ENCODE data around the gene GIPC3.

The GIPC3 gene

GRCh38 chr19:3589439-3589838, 4.2 kb downstream of the GIPC3 start:
- DNase-seq (ENCODE audit: low read depth): no peak
- TF ChIP-seq MYC (IDR thresholded peaks at IDR 0.05; ENCODE audit: low read depth, low read length) (no peak), POLR2A (IDR thresholded peaks at IDR 0.05; ENCODE audit: extremely low read depth, insufficient read length) (no peak)
- TF ChIP-seq, protein P1, sequence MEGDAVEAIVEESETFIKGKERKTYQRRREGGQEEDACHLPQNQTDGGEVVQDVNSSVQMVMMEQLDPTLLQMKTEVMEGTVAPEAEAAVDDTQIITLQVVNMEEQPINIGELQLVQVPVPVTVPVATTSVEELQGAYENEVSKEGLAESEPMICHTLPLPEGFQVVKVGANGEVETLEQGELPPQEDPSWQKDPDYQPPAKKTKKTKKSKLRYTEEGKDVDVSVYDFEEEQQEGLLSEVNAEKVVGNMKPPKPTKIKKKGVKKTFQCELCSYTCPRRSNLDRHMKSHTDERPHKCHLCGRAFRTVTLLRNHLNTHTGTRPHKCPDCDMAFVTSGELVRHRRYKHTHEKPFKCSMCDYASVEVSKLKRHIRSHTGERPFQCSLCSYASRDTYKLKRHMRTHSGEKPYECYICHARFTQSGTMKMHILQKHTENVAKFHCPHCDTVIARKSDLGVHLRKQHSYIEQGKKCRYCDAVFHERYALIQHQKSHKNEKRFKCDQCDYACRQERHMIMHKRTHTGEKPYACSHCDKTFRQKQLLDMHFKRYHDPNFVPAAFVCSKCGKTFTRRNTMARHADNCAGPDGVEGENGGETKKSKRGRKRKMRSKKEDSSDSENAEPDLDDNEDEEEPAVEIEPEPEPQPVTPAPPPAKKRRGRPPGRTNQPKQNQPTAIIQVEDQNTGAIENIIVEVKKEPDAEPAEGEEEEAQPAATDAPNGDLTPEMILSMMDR (IDR thresholded peaks at IDR 0.05; ENCODE audit: low read depth, low read length): no peak
- TF ChIP-seq, protein P2, sequence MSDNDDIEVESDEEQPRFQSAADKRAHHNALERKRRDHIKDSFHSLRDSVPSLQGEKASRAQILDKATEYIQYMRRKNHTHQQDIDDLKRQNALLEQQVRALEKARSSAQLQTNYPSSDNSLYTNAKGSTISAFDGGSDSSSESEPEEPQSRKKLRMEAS (IDR thresholded peaks at IDR 0.05; ENCODE audit: low read depth, low read length): no peak

GRCh38 chr19:3589949-3590348, 4.7 kb downstream of the GIPC3 start:
- DNase-seq (ENCODE audit: low read depth): no peak
- TF ChIP-seq POLR2A (IDR thresholded peaks at IDR 0.05; ENCODE audit: extremely low read depth, insufficient read length) (no peak), MYC (IDR thresholded peaks at IDR 0.05; ENCODE audit: low read depth, low read length) (no peak)
- TF ChIP-seq, protein P1 (IDR thresholded peaks at IDR 0.05; ENCODE audit: low read depth, low read length): no peak
- TF ChIP-seq, protein P2 (IDR thresholded peaks at IDR 0.05; ENCODE audit: low read depth, low read length): no peak
- H3K4me3 ChIP-seq (ENCODE audit: low read depth, low read length): no peak overlapping the region

More at GRCh38 chr19:3589439-3589838, 4.2 kb downstream of the GIPC3 start:
- H3K4me3 ChIP-seq (ENCODE audit: low read depth, low read length): no peak overlapping the region

DNA sequence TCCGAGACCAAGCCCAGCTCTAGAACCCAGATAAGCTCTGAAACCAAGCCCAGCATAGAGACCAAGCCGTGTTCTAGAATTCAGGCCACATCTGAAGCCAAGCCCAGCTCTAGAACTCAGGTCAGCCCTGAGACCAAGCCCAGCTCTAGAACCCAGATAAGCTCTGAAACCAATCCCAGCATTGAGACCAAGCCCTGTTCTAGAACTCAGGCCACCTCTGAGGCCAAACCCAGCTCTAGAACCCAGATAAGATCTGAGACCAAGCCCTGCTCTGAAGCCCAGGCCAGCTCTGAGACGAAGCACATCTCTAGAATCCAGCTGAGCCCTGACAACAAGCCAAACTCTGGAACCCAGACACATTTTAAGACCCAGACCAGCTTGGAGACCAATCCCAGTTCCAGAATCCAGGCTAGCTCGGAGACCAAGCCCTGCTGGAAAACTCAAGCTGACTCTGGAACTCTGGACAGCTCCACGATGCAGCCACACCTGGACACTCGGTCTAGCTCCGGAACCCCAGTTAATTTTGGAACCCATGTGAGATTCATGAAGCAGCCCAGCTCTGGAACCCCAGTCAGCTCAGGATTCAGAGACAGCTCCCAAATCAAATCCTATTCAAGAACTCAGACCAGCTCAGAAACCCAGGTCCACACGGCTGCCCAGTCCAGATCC, 5.8 kb downstream of the GIPC3 start:
- no peak overlapping the region for H3K4me3 ChIP-seq (ENCODE audit: low read depth, low read length)
- no peak for DNase-seq (ENCODE audit: low read depth)
- TF ChIP-seq MYC (IDR thresholded peaks at IDR 0.05; ENCODE audit: low read depth, low read length): no peak
- TF ChIP-seq, protein P2 (IDR thresholded peaks at IDR 0.05; ENCODE audit: low read depth, low read length): no peak
- TF ChIP-seq, protein P1 (IDR thresholded peaks at IDR 0.05; ENCODE audit: low read depth, low read length): no peak
- no peak for TF ChIP-seq POLR2A (IDR thresholded peaks at IDR 0.05; ENCODE audit: extremely low read depth, insufficient read length)

GRCh38 chr19:3591876-3592613, 6.8 kb downstream of the GIPC3 start:
- no peak overlapping the region for H3K4me3 ChIP-seq (ENCODE audit: low read depth, low read length)
- TF ChIP-seq, protein P2 (IDR thresholded peaks at IDR 0.05; ENCODE audit: low read depth, low read length): no peak
- TF ChIP-seq MYC (IDR thresholded peaks at IDR 0.05; ENCODE audit: low read depth, low read length): no peak
- no peak for TF ChIP-seq POLR2A (IDR thresholded peaks at IDR 0.05; ENCODE audit: extremely low read depth, insufficient read length)
- TF ChIP-seq, protein P1 (IDR thresholded peaks at IDR 0.05; ENCODE audit: low read depth, low read length): no peak
- no peak for DNase-seq (ENCODE audit: low read depth)

GRCh38 chr19:3593156-3593555, 7.9 kb downstream of the GIPC3 start:
- no peak for TF ChIP-seq POLR2A (IDR thresholded peaks at IDR 0.05; ENCODE audit: extremely low read depth, insufficient read length)
- TF ChIP-seq, protein P1 (IDR thresholded peaks at IDR 0.05; ENCODE audit: low read depth, low read length): no peak
- no peak overlapping the region for H3K4me3 ChIP-seq (ENCODE audit: low read depth, low read length)
- no peak for DNase-seq (ENCODE audit: low read depth)
